Right lobe of liver (tissue), 6 donors: Measurements from ENCODE around the gene CSN2. TPM values are rescaled to one million over a fixed set of nuclear protein-coding genes. Genes with fewer than 3 reads are reported as not detected.

Source experiments
- ATAC-seq, 4 donors: fragments of 200-7000 bp; cut with Tn5 transposase; one replicate each; pipeline ENCODE4 v1.9.1; 2020; ENCODE audit warnings: mild to moderate bottlenecking in 4 of 4, moderate library complexity in 4 of 4
- DNase-seq, 3 donors: peaks; one replicate each; pipeline ENCODE4 v3.0.0-alpha.2; 2020
- H3K27ac ChIP-seq, 3 donors: fragments of 200-600 bp; one replicate each; pipeline ENCODE4 v1.8.0; 2022
- H3K27me3 ChIP-seq, 2 donors: fragments of 200-600 bp; one replicate each; pipeline ENCODE4 v1.8.0; 2022
- H3K36me3 ChIP-seq, 4 donors: fragments of 200-600 bp; sonication (generic) in 1 of 4; one replicate each; pipeline versions ENCODE4 v1.5.1 to v1.8.0; 2017 to 2022; ENCODE audit warnings: control low read depth in 1 of 4
- H3K4me1 ChIP-seq, 4 donors: fragments of 200-600 bp; sonication (generic) in 1 of 4; one replicate each; pipeline versions ENCODE4 v1.5.1 to v1.8.0; 2017 to 2022; ENCODE audit warnings: control low read depth in 1 of 4
- H3K4me3 ChIP-seq, 3 donors: fragments of 200-600 bp; one replicate each; pipeline ENCODE4 v1.8.0; 2022
- H3K9me3 ChIP-seq, 4 donors: fragments of 200-600 bp; sonication (generic) in 1 of 4; one replicate each; pipeline versions ENCODE4 v1.5.1 to v1.8.0; 2017 to 2022; ENCODE audit warnings: control low read depth in 1 of 4
- CTCF ChIP-seq, 4 donors: fragments of 200-600 bp in 3 of 4; fragments of 450-650 bp in 1 of 4; IDR thresholded peaks; one replicate each; pipeline versions ENCODE4 v1.5.1 to v1.8.0; 2016 to 2022; ENCODE audit warnings: antibody characterized with exemption in 4 of 4, mild to moderate bottlenecking in 2 of 4
- POLR2A ChIP-seq: fragments of 450-650 bp; IDR thresholded peaks from one replicate; pipeline ENCODE4 v1.6.1; 2017; ENCODE audit warnings: antibody characterized with exemption, mild to moderate bottlenecking
- WGBS: methylation state at CpG from one replicate; pipeline ENCODE4 v1.1.6; 2018; ENCODE audit warnings: low coverage, low lambda C conversion rate; ENCODE audit not compliant: insufficient coverage; ENCODE audit errors: missing lambda C conversion rate; 5-methylcytosine and 5-hydroxymethylcytosine counted together
- intact Hi-C, 2 donors: fragments of 100-400 bp; cut with DNase I; formaldehyde crosslinking; loops; one replicate each; pipeline versions ENCODE4 v1.11.2 to v1.14.1; 2022
- long read RNA-seq: library from polyadenylated mRNA; unstranded; transcript quantifications from one replicate; pipeline ENCODE4 v2.0.0, GENCODE V29; 2019
- total RNA-seq, 6 experiments: library from RNA; depleted of rRNA in 2 of 6; stranded (reverse); fragments of >200 nt in 2 of 6; fragmentation: NEBNext Ultra II Directional in 3 of 6; extraction: Animal tissue kit (Norgen Biotek cat#: 25700) in 3 of 6; gene quantifications; one replicate each; pipeline versions ENCODE4 v1.1.0 to v1.2.4, GENCODE V29; 2016 to 2023
- donor health status: DM: no; HTN: yes; CAD: no.
- donor health status: DM: no; HTN: no; CAD: no.
- donor health status: DM: no; HTN: no; CAD: no.
- donor health status: DM: no; HTN: yes; CAD: no.
- donor health status: DM: no; HTN: yes; CAD: no.

CSN2 gene
- not detected for total RNA-seq
- long read RNA-seq: 0 reads

- ATAC-seq (no peak), DNase-seq (no peak)
- H3K27ac ChIP-seq: no peak within 1 kb of the TSS
- intact Hi-C loops: no loop called here
- no peak within 1 kb of the TSS for H3K4me3 ChIP-seq
- no peaks in the 10 kb centered on the region for H3K4me1 ChIP-seq
- TF ChIP-seq CTCF (IDR thresholded peaks at IDR 0.05) (no peak), POLR2A (no peak)
- H3K9me3 ChIP-seq: no peaks in the 10 kb centered on the region
- H3K27me3 ChIP-seq: no peaks in the 10 kb centered on the region
- WGBS: 60% methylated on average over 2 of the region's 2 CpGs
- no peaks in the 10 kb centered on the region for H3K36me3 ChIP-seq
Measured at GRCh38 chr4:69965628-69966027, at the start of gene CSN2. Gene CSN2, minus strand, starts transcription at chr4:69965728. Its CDS starts 4,733 bp downstream, at chr4:69960995.

DNA sequence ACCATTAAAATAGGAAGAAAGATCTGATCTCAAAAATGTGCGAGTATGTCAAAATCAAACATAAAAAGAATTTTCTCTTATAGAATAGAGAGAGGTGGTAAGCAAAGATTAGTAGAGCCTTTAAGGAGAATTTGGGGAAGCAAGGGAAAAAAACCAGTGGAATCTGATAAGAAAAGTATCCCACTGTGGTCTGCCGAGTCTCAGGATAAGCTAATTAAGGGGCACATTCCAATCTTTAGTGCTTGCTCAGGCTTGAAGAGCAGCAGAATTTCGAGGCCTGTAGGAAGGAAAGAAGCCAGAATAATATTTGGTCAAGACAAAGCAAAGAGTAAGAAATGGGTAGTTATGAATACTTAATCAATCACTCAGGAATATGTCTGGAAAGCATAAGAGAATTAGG is 43.2 kb upstream of the CSN2 start:
- intact Hi-C loops: no loop called here
- Histone ChIP-seq H3K27me3 (no peaks in the 10 kb centered on the region), H3K36me3 (no peaks in the 10 kb centered on the region), H3K4me3 (no peak overlapping the region), H3K4me1 (no peaks in the 10 kb centered on the region), H3K27ac (no peak overlapping the region), H3K9me3 (no peaks in the 10 kb centered on the region)
- TF ChIP-seq POLR2A: no peak
- TF ChIP-seq CTCF (IDR thresholded peaks at IDR 0.05): no peak
- DNase-seq: no peak
- 41% methylated on average over 3 of the region's 3 CpGs for WGBS
- ATAC-seq: no peak

DNA sequence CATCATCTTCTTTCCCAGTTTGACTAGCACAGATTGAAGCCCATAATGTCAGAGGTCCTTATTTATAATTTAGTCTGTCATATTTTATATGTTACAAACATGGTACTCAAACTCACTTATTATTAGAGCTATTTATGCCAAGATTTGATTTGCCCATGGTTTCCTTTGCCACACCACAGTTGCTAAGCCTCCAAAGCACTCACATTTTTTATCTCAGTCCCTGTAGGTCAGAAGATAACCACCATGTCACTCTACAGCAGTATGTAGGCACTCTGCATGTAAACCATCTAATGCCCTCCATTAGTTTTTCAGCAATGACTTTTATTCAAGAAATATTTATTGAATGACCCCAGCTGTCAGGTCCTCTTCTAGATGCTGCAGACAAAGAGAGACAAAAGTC is 37.0 kb upstream of the CSN2 start:
- DNase-seq (no peak), ATAC-seq (no peak)
- no peak overlapping the region for H3K4me3 ChIP-seq
- H3K27ac ChIP-seq: no peak overlapping the region
- H3K27me3 ChIP-seq: no peaks in the 10 kb centered on the region
- intact Hi-C loops: no loop called here
- no peaks in the 10 kb centered on the region for H3K4me1 ChIP-seq
- no peaks in the 10 kb centered on the region for H3K9me3 ChIP-seq
- H3K36me3 ChIP-seq: no peaks in the 10 kb centered on the region
- TF ChIP-seq CTCF (IDR thresholded peaks at IDR 0.05): no peak
- TF ChIP-seq POLR2A: no peak

DNA sequence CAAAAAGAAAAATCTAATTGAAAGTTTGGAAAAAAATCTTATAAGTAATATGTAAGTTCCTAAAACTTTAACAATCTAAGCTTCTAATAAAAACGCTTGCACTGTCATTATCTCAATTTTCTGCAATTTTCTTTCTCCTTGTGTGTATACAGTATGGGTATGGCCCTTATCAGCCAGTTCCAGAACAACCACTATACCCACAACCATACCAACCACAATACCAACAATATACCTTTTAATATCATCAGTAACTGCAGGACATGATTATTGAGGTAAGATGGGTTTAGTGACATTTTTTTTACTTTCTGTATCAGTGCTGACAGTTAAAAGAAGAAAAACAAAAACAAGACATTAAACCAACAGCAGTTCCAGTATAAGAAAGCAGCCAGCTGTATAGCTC is 35.2 kb upstream of the CSN2 start:
- intact Hi-C loops: no loop called here
- no peaks in the 10 kb centered on the region for H3K4me1 ChIP-seq
- H3K4me3 ChIP-seq: no peak overlapping the region
- no peak for DNase-seq
- no peak overlapping the region for H3K27ac ChIP-seq
- H3K27me3 ChIP-seq: no peaks in the 10 kb centered on the region
- no peaks in the 10 kb centered on the region for H3K9me3 ChIP-seq
- TF ChIP-seq POLR2A: no peak
- no peak for TF ChIP-seq CTCF (IDR thresholded peaks at IDR 0.05)
- no peak for ATAC-seq
- no peaks in the 10 kb centered on the region for H3K36me3 ChIP-seq
- WGBS: 68% methylated on average over 1 of the region's 1 CpG

GRCh38 chr4:69999420-69999819 is 33.9 kb upstream of the CSN2 start:
- H3K4me1 ChIP-seq: no peaks in the 10 kb centered on the region
- H3K9me3 ChIP-seq: no peaks in the 10 kb centered on the region
- no peaks in the 10 kb centered on the region for H3K36me3 ChIP-seq
- intact Hi-C loops: no loop called here
- H3K27me3 ChIP-seq: no peaks in the 10 kb centered on the region
- WGBS: 79% methylated on average over 3 of the region's 3 CpGs
- DNase-seq (no peak), ATAC-seq (no peak)
- no peak for TF ChIP-seq POLR2A
- no peak for TF ChIP-seq CTCF (IDR thresholded peaks at IDR 0.05)
- H3K4me3 ChIP-seq: no peak overlapping the region
- H3K27ac ChIP-seq: no peak overlapping the region
